HCT116 (cell line): Measurements from ENCODE around the gene RGS6. TPM values are rescaled to one million over a fixed set of nuclear protein-coding genes. Genes with fewer than 3 reads are reported as not detected.
A peak's percentile ranks its signal among the peaks of the same experiment; 100 is the strongest.

ENCODE experiments used
- ATAC-seq: fragments of 200-7000 bp; cut with Tn5 transposase; 2 replicates; pipeline ENCODE4 v1.9.1; 2020; ENCODE audit warnings: mild to moderate bottlenecking, moderate library complexity
- BruUV-seq: library from RNA; stranded (reverse); fragments of 400-500 nt; replicated peaks from 2 replicates; lab custom pipeline; 2021; lab: Mats Ljungman, UMichigan
- CTCF ChIA-PET: fragments of 300-600 bp; sonication (Branson Sonifier 250); formaldehyde crosslinking; loops from one replicate; lab custom pipeline; 2021; ENCODE audit warnings: antibody characterized with exemption; lab: Charles Lee
- POLR2A ChIA-PET: fragments of 300-600, 350-600 bp; sonication (Branson Sonifier 250); formaldehyde crosslinking; loops from one replicate; lab custom pipeline; 2021; ENCODE audit warnings: antibody characterized with exemption; lab: Charles Lee
- RAD21 ChIA-PET, 2 experiments: fragments of 300-600 bp; sonication (Branson Sonifier 250); formaldehyde crosslinking; loops; one replicate each; lab custom pipeline; 2023; ENCODE audit warnings: low total read pairs in 2 of 2; ENCODE audit not compliant: uncharacterized antibody in 2 of 2, unreplicated experiment in 2 of 2, low non-redundant PET in 1 of 2; lab: Charles Lee
- DNase-seq: peaks from one replicate; pipeline ENCODE4 v3.0.0-alpha.2; 2010; ENCODE audit warnings: low read depth, low spot score
- H2AFZ ChIP-seq: fragments of 200-600 bp; shearing (Covaris generic), sonication (generic); 2 replicates; pipeline ENCODE4 v1.6.1; 2017; ENCODE audit warnings: low read depth, mixed run types, mixed read lengths, antibody characterized with exemption, low read length; ENCODE audit not compliant: poor library complexity, severe bottlenecking
- H3K27ac ChIP-seq: 2 replicates; pipeline ENCODE4 v1.5.1; 2012; ENCODE audit warnings: low read depth, low read length
- H3K27me3 ChIP-seq: fragments of 200-600 bp; sonication (generic); 2 replicates; pipeline ENCODE4 v1.6.1; 2016; ENCODE audit warnings: mixed run types, low read length, mixed read lengths; ENCODE audit not compliant: insufficient read depth
- H3K36me3 ChIP-seq, 2 experiments: fragments of 200-500 bp in 1 of 2; fragments of 200-600 bp in 1 of 2; sonication (Bioruptor generic) in 1 of 2; sonication (generic) in 1 of 2; 2 replicates each; pipeline versions ENCODE4 v1.5.1 to v1.6.1; 2014 to 2016; ENCODE audit warnings: low read length in 2 of 2, inconsistent platforms in 1 of 2, mixed read lengths in 1 of 2, mixed run types in 1 of 2; ENCODE audit not compliant: insufficient read depth in 2 of 2, control insufficient read depth in 1 of 2
- H3K4me1 ChIP-seq, 2 experiments: fragments of 200-600 bp in 1 of 2; sonication (generic) in 1 of 2; 2 replicates each; pipeline versions ENCODE4 v1.5.1 to v1.6.1; 2012 to 2017; ENCODE audit warnings: low read length in 2 of 2, inconsistent platforms in 1 of 2, mild to moderate bottlenecking in 1 of 2, mixed read lengths in 1 of 2, mixed run types in 1 of 2, moderate library complexity in 1 of 2; ENCODE audit not compliant: insufficient read depth in 2 of 2, control insufficient read depth in 1 of 2
- H3K4me2 ChIP-seq: fragments of 200-600 bp; sonication (generic); 2 replicates; pipeline ENCODE4 v1.6.1; 2017; ENCODE audit warnings: mixed run types, low read length, mixed read lengths
- H3K4me3 ChIP-seq, 2 experiments: fragments of 200-600 bp in 1 of 2; sonication (generic) in 1 of 2; replicated peaks in 1 of 2; 2 replicates each; pipeline ENCODE4 v1.5.1; 2011 to 2016; ENCODE audit warnings: low read length in 2 of 2, control low read depth in 1 of 2, low read depth in 1 of 2, mild to moderate bottlenecking in 1 of 2, mixed read lengths in 1 of 2, mixed run types in 1 of 2
- H3K79me2 ChIP-seq: fragments of 200-600 bp; sonication (generic); 2 replicates; pipeline ENCODE4 v1.6.1; 2017; ENCODE audit warnings: mild to moderate bottlenecking, mixed run types, low read length, moderate library complexity, mixed read lengths; ENCODE audit not compliant: insufficient read depth
- H3K9ac ChIP-seq: fragments of 200-600 bp; sonication (generic); 2 replicates; pipeline ENCODE4 v1.6.1; 2016; ENCODE audit warnings: low read length, mixed read lengths
- H3K9me2 ChIP-seq: fragments of 200-600 bp; sonication (generic), shearing (Covaris generic); 2 replicates; pipeline ENCODE4 v1.6.1; 2017; ENCODE audit warnings: mixed run types, mild to moderate bottlenecking, moderate library complexity; ENCODE audit not compliant: insufficient read depth
- H3K9me3 ChIP-seq, 2 experiments: fragments of 200-500 bp in 1 of 2; fragments of 200-600 bp in 1 of 2; sonication (Bioruptor generic) in 1 of 2; sonication (generic) in 1 of 2; 2 replicates each; pipeline ENCODE4 v1.6.1; 2014 to 2017; ENCODE audit warnings: low read length in 2 of 2, mixed read lengths in 2 of 2, inconsistent platforms in 1 of 2, low read depth in 1 of 2, mild to moderate bottlenecking in 1 of 2, mixed run types in 1 of 2, moderate library complexity in 1 of 2; ENCODE audit not compliant: control insufficient read depth in 1 of 2, insufficient read depth in 1 of 2
- H4K20me1 ChIP-seq: fragments of 200-600 bp; sonication (generic), shearing (Covaris generic); 2 replicates; pipeline ENCODE4 v1.6.1; 2017; ENCODE audit warnings: mixed run types, mild to moderate bottlenecking, moderate library complexity; ENCODE audit not compliant: insufficient read depth
- ATF3 ChIP-seq: IDR thresholded peaks from 2 replicates; pipeline ENCODE4 v1.6.1; 2012
- CBX3 ChIP-seq: IDR thresholded peaks from 2 replicates; pipeline ENCODE4 v1.6.1; 2012; ENCODE audit warnings: low read depth
- CEBPB ChIP-seq: IDR thresholded peaks from 2 replicates; pipeline ENCODE4 v1.6.1; 2012; ENCODE audit warnings: low read depth
- EGR1 ChIP-seq: IDR thresholded peaks from 2 replicates; pipeline ENCODE4 v1.6.1; 2012; ENCODE audit warnings: low read depth
- ELF1 ChIP-seq: IDR thresholded peaks from 2 replicates; pipeline ENCODE4 v1.6.1; 2012; ENCODE audit warnings: low read depth, borderline replicate concordance
- EZH2 ChIP-seq: fragments of 200-600 bp; sonication (generic); IDR thresholded peaks from 2 replicates; pipeline ENCODE4 v1.6.1; 2017; ENCODE audit warnings: antibody characterized with exemption, mixed run types
- EZH2phosphoT487 ChIP-seq: fragments of 200-600 bp; IDR thresholded peaks from 2 replicates; pipeline ENCODE4 v1.6.1; 2018; ENCODE audit warnings: antibody characterized with exemption, borderline replicate concordance
- FOSL1 ChIP-seq: IDR thresholded peaks from 2 replicates; pipeline ENCODE4 v1.6.1; 2012; ENCODE audit warnings: low read depth
- JUND ChIP-seq: IDR thresholded peaks from 2 replicates; pipeline ENCODE4 v1.6.1; 2012
- POLR2A ChIP-seq: IDR thresholded peaks from 2 replicates; pipeline ENCODE4 v1.7.0; 2011; ENCODE audit warnings: borderline replicate concordance; ENCODE audit not compliant: insufficient read depth, insufficient read length; ENCODE audit errors: extremely low read depth
- RAD21 ChIP-seq: IDR thresholded peaks from 2 replicates; pipeline ENCODE4 v1.6.1; 2012; ENCODE audit warnings: low read depth, mild to moderate bottlenecking
- SIN3A ChIP-seq: IDR thresholded peaks from 2 replicates; pipeline ENCODE4 v1.6.1; 2012; ENCODE audit warnings: low read depth
- SP1 ChIP-seq: IDR thresholded peaks from 2 replicates; pipeline ENCODE4 v1.6.1; 2012; ENCODE audit warnings: low read depth
- SRF ChIP-seq: IDR thresholded peaks from 2 replicates; pipeline ENCODE4 v1.6.1; 2012; ENCODE audit warnings: low read depth
- TCF7L2 ChIP-seq: IDR thresholded peaks from 2 replicates; pipeline ENCODE4 v1.7.0; 2011; ENCODE audit warnings: borderline replicate concordance, inconsistent platforms; ENCODE audit not compliant: insufficient read depth, insufficient read length; ENCODE audit errors: extremely low read depth
- YY1 ChIP-seq: IDR thresholded peaks from 2 replicates; pipeline ENCODE4 v1.6.1; 2011; ENCODE audit warnings: low read length, low read depth, moderate library complexity, mild to moderate bottlenecking; ENCODE audit not compliant: insufficient replicate concordance; ENCODE audit errors: extremely low read depth
- ZFX ChIP-seq: fragments of 450-650 bp; IDR thresholded peaks from 2 replicates; pipeline ENCODE4 v1.6.1; 2017
- ZNF274 ChIP-seq: fragments of 200-500 bp; sonication (Bioruptor generic); IDR thresholded peaks from 2 replicates; pipeline ENCODE4 v1.6.1; 2014; ENCODE audit warnings: mild to moderate bottlenecking, low read depth, low read length, inconsistent platforms
- intact Hi-C: fragments of 100-400 bp; cut with micrococcal nuclease; formaldehyde crosslinking; loops from 2 replicates; pipeline ENCODE4 v1.10.0; 2022
- total RNA-seq: library from RNA; stranded (reverse); gene quantifications from one replicate; pipeline ENCODE4 v1.2.1, GENCODE V29; 2021; ENCODE audit not compliant: unreplicated experiment
- TF ChIP-seq, protein P1 (sequence below), 3 experiments: fragments of 200-600 bp in 1 of 3; sonication (generic) in 1 of 3; IDR thresholded peaks in 2 of 3; conservative IDR thresholded peaks in 1 of 3; 2 replicates each; pipeline ENCODE4 v1.5.1; 2012 to 2017; ENCODE audit warnings: low read depth in 2 of 3, low read length in 2 of 3, antibody characterized with exemption in 1 of 3, borderline replicate concordance in 1 of 3, control low read depth in 1 of 3, mild to moderate bottlenecking in 1 of 3, mixed read lengths in 1 of 3, mixed run types in 1 of 3, moderate library complexity in 1 of 3; ENCODE audit not compliant: insufficient read depth in 1 of 3
- TF ChIP-seq, protein P2 (sequence below): IDR thresholded peaks from 2 replicates; pipeline ENCODE4 v1.6.1; 2012
- TF ChIP-seq, protein P3 (sequence below): IDR thresholded peaks from 2 replicates; pipeline ENCODE4 v1.6.1; 2011; ENCODE audit warnings: mild to moderate bottlenecking, low read length, moderate library complexity; ENCODE audit not compliant: insufficient replicate concordance; ENCODE audit errors: extremely low read depth

RGS6 gene
- total RNA-seq, 1 experiment from 2014 or later: 4.7 TPM

DNA sequence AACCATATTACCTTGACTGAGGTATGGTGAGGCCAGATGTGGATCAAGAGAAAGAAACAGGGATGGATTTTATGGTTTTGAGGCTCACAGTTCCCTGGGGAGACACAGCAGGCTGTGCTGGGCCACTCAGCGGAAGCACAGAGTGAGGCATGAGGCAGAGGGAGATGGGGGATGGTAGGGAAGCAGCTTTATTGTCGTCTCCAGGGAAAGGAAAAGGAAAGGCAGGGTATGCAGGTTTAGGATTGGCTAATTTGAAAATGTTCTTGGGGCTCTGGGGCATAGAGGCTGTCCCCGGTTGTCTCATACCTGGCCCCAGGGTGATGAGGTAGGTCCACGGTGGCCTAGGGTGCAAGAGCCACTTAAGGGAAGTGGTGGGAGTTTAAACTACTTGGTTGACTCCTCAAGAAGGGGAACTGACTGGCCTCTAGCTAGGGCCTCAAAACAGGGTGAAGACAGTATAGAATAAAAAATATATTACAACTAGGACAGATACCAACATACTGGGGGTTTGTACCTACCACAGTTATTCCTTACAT is 322.8 kb downstream of the RGS6 start (continued):
- TF ChIP-seq EZH2phosphoT487: no peak
- no peak for TF ChIP-seq POLR2A
- no peak for TF ChIP-seq CEBPB
- TF ChIP-seq TCF7L2: no peak
- TF ChIP-seq, all 23 proteins: peak for 0

- Histone ChIP-seq H3K4me1 (peaks cover 0 to 17% of the 10 kb centered on the region in 2 experiments; a peak in 1 of 4 replicates), H3K9ac (no peak overlapping the region), H4K20me1 (no peaks in the 10 kb centered on the region), H3K4me2 (peak overlapping the region; percentile 9; the same call in 1 of the 2 replicates), H3K27ac (no peak overlapping the region), H3K36me3 (no peaks in the 10 kb centered on the region), H3K4me3 (no peak overlapping the region), H2AFZ (no peak overlapping the region), H3K79me2 (no peaks in the 10 kb centered on the region), H3K27me3 (no peaks in the 10 kb centered on the region)
- CTCF ChIA-PET: no interaction called here
- RAD21 ChIA-PET: no interaction called here
- no peak for ATAC-seq
- no TSS peak for BruUV-seq
- intact Hi-C loops: no loop called here
- POLR2A ChIA-PET: interaction anchor here (0.6 kb wide), 1 partner anchor 514 kb away, joined by 4 read pairs; no protein-coding TSS in a partner anchor
- no peak for TF ChIP-seq EZH2
- TF ChIP-seq YY1: no peak
- TF ChIP-seq SIN3A: no peak
- TF ChIP-seq ATF3: no peak
- TF ChIP-seq EGR1: no peak
- no peak for TF ChIP-seq EZH2phosphoT487
- TF ChIP-seq, protein P1, sequence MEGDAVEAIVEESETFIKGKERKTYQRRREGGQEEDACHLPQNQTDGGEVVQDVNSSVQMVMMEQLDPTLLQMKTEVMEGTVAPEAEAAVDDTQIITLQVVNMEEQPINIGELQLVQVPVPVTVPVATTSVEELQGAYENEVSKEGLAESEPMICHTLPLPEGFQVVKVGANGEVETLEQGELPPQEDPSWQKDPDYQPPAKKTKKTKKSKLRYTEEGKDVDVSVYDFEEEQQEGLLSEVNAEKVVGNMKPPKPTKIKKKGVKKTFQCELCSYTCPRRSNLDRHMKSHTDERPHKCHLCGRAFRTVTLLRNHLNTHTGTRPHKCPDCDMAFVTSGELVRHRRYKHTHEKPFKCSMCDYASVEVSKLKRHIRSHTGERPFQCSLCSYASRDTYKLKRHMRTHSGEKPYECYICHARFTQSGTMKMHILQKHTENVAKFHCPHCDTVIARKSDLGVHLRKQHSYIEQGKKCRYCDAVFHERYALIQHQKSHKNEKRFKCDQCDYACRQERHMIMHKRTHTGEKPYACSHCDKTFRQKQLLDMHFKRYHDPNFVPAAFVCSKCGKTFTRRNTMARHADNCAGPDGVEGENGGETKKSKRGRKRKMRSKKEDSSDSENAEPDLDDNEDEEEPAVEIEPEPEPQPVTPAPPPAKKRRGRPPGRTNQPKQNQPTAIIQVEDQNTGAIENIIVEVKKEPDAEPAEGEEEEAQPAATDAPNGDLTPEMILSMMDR (IDR thresholded peaks at IDR 0.05 in 2 of 3, conservative IDR thresholded peaks at IDR 0.05 in 1 of 3; ENCODE audit: borderline replicate concordance in 1 of 3, insufficient read depth in 1 of 3, low read depth in 2 of 3, low read length in 2 of 3): no peak
- TF ChIP-seq, protein P2, sequence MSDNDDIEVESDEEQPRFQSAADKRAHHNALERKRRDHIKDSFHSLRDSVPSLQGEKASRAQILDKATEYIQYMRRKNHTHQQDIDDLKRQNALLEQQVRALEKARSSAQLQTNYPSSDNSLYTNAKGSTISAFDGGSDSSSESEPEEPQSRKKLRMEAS: no peak
- TF ChIP-seq, protein P3, sequence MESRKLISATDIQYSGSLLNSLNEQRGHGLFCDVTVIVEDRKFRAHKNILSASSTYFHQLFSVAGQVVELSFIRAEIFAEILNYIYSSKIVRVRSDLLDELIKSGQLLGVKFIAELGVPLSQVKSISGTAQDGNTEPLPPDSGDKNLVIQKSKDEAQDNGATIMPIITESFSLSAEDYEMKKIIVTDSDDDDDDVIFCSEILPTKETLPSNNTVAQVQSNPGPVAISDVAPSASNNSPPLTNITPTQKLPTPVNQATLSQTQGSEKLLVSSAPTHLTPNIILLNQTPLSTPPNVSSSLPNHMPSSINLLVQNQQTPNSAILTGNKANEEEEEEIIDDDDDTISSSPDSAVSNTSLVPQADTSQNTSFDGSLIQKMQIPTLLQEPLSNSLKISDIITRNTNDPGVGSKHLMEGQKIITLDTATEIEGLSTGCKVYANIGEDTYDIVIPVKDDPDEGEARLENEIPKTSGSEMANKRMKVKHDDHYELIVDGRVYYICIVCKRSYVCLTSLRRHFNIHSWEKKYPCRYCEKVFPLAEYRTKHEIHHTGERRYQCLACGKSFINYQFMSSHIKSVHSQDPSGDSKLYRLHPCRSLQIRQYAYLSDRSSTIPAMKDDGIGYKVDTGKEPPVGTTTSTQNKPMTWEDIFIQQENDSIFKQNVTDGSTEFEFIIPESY: no peak
- no peak for TF ChIP-seq RAD21
- peak; percentile 73 for TF ChIP-seq FOSL1
- no peak for TF ChIP-seq ZNF274
- TF ChIP-seq SP1: peak; percentile 21; the same call in 1 of the 2 replicates
- peak; percentile 24; the same call in 1 of the 2 replicates for TF ChIP-seq CBX3
- TF ChIP-seq ELF1: no peak
- TF ChIP-seq JUND: peak; percentile 65
- TF ChIP-seq SRF: no peak
- no peak for TF ChIP-seq ZFX
- TF ChIP-seq POLR2A: no peak
- no peak for TF ChIP-seq TCF7L2
- TF ChIP-seq, all 23 proteins: peak for 4
- Histone ChIP-seq H3K9me3 (peaks cover 0 to 5% of the 10 kb centered on the region in 2 experiments; a peak in 2 of 4 replicates), H3K9me2 (no peaks in the 10 kb centered on the region)
- peak; percentile 10 for DNase-seq
Observed at GRCh38 chr14:72256055-72256454, 323.8 kb downstream of the RGS6 start.
